ENCODE results near the gene FAM162A.

DNA sequence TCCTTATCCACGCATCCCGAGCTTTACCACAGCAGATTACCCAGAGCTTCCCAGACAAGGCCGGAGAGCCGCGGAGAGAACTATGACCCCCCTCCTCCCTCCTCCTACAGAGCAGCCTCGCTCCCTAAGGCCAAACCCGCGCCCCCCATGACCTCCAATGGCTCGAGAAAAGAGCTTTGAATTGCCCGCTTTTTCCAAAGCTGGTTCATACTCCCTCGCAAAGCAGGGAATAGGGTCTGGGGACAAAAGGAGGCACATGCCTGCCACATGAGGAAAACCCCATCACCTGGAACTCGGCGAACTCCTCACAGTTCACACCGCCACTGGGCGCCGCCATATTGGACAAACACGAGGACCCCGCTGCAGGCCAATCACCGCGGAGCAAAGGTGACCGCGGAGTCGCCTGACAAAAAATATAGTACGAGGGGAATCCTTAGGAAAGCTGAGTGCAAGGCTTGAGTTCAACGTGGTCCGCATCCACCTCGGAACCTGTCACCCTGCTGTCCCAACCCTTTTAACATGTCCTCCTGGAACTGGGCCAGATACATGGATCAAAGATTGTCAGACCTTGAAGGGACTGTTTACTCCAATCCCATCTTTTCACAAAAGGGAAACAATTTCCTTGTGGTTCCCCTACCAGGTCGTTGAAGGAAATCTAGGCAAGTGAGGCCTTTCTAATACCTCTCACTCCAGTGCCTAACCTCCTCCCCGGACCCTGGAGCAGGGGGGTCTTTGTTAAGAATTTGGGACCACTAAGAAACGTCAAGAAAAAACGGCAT is 905 bp upstream of the FAM162A start, which contains the start of gene MIX23:
- TF ChIP-seq, protein P1, sequence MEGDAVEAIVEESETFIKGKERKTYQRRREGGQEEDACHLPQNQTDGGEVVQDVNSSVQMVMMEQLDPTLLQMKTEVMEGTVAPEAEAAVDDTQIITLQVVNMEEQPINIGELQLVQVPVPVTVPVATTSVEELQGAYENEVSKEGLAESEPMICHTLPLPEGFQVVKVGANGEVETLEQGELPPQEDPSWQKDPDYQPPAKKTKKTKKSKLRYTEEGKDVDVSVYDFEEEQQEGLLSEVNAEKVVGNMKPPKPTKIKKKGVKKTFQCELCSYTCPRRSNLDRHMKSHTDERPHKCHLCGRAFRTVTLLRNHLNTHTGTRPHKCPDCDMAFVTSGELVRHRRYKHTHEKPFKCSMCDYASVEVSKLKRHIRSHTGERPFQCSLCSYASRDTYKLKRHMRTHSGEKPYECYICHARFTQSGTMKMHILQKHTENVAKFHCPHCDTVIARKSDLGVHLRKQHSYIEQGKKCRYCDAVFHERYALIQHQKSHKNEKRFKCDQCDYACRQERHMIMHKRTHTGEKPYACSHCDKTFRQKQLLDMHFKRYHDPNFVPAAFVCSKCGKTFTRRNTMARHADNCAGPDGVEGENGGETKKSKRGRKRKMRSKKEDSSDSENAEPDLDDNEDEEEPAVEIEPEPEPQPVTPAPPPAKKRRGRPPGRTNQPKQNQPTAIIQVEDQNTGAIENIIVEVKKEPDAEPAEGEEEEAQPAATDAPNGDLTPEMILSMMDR (IDR thresholded peaks at IDR 0.05; ENCODE audit: extremely low read depth in 1 of 2, insufficient read depth in 1 of 2, low read depth in 1 of 2, low read length in 2 of 2): no peak
- TF ChIP-seq POLR2AphosphoS5 (IDR thresholded peaks at IDR 0.05; ENCODE audit: insufficient read depth, low read depth, low read length) (peak; percentile 87), FOS (IDR thresholded peaks at IDR 0.05; ENCODE audit: borderline replicate concordance, insufficient read depth, low read length) (no peak)

All from endothelial cell of umbilical vein (primary cell).